Medulla oblongata (tissue), 1 donor: ENCODE results near the gene SAMD4A.

Source experiments
- DNase-seq: peaks from one replicate; pipeline ENCODE4 v3.0.0-alpha.2; 2015; ENCODE audit errors: extremely low spot score

SAMD4A gene

GRCh38 chr14:54631016-54631415, 64.1 kb downstream of the SAMD4A start:
- DNase-seq, result no peak

DNA sequence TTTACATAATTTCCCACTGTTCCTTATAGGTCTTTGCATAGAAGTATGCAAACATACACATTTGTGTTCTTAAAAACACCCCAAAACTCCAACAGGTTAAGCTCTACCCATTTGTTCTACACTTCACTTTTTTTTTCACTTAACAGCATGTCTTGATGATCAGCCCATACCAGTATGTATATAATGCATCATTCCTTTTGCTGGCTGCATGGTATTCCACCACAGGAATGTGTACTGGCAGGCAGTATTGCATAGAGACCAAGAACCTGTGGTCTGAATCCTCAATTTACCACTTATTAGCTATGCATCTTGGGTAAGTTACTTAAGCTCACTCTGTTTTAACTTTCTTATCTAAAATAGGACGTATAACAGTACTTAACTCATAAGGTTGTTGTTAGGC, 65.5 kb downstream of the SAMD4A start:
- no peak for DNase-seq

GRCh38 chr14:54633076-54633475, 66.1 kb downstream of the SAMD4A start:
- no peak for DNase-seq

- no peak for DNase-seq
Measured at GRCh38 chr14:54637270-54638134, 70.6 kb downstream of the SAMD4A start.

- DNase-seq, result no peak
Measured at GRCh38 chr14:54638135-54638446, 71.2 kb downstream of the SAMD4A start.

DNA sequence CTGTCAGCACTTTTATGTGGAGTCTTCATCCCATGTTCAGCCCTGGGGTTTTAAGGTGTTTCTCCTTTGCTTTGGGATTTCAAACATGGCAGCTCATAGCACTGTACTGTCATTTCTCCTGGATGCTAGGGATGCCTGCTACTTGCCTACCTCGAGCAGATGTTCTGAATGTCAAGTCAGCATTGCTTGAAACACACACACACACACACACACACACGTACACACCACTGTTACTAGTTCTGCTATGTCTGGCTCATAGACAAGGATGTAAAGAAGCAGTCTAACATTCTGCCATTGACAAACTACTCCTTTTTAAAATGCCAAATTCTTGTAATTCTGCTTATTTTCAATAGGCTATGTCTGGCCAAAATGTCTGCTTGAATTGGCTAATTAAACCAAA, 72.7 kb downstream of the SAMD4A start:
- no peak for DNase-seq

GRCh38 chr14:54640506-54640905, 73.6 kb downstream of the SAMD4A start:
- DNase-seq, result peak; percentile 57

DNA sequence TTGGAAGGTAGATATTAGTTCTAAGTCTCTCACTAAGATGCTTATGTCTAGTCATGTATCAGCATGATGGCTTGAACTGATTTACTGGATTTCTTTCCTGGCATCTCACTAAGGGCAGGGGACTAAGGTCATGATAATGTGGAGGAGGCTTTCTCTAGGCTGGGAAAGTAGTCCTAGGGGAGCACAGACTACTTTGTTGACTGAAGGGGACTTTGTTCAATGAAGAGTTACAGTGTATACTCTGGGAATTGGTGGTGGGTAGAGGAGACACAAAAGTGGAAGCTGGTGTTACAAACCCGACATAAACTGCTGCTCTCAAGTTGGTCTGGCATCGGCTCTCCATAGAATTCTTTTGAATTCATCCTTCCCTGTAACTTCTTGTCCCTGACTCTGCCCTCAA, 75.2 kb downstream of the SAMD4A start:
- no peak for DNase-seq

DNA sequence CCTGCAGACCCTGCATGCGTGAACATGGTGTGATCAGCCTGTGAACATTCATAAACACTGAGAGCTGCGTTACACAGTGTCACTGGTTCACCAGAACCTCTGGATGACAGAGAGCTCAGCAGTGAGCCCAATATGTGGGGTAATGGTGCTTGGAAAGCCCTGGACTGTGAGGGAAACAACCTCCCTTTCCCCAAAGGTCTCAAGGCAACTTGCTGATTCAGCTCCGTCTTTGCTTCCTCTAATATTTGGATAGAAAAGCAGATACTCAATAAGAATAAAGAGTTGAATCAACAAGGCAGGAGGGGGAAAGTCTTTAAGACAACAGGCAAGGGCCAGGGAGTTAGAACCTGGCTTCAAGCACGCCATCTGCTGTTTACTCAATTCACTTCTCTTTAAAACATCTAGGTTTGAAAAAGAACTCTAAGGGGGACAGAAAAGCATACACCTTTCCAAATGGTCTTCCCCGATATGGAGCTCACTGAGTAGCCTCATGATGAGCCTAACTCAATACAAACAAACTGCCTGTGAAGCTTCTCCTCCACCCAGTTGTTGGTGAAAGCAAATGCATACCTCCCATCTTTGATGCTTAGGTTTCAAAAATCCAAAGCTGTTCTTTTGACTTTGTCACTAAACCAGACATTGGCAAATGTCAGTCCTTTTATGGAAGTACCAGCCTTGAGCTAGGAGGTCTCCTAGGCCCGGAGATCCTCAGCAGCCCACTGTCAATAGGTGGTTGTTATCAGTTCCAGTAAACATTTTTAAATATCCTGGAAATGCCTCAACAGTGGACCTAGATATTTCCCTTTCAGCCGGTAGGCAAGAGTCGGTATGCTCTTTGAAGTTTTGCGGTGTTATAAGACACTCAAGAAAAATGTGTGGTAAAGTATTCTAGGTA, 76.1 kb downstream of the SAMD4A start:
- DNase-seq, result no peak

DNA sequence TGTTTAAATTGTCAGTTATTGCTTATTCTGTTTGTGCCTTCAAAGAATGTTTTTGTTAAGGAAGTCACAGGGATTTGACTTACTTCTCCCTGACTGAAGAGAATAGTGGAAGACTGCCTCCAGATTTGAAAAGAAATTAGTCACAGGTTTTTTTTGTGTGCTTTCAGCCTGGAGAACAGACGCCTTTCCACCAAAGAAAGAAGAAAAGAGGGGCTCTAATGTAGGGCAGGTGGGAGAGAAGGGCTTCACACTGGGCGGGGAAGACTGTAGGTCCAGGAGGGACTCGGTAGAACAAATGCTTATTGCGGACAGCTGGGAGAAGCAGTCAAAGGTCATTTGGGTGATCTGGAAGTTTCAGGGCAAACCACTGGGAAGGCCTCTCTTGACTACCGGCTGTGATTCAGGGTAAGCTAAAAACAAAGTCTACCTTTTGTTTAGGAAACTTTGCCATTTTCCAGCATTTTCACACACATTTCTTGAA, 76.8 kb downstream of the SAMD4A start:
- DNase-seq, result no peak

- no peak for DNase-seq
Measured at GRCh38 chr14:54645639-54646038, 78.7 kb downstream of the SAMD4A start.

- no peak for DNase-seq
Measured at GRCh38 chr14:54646626-54647025, 79.7 kb downstream of the SAMD4A start.

DNA sequence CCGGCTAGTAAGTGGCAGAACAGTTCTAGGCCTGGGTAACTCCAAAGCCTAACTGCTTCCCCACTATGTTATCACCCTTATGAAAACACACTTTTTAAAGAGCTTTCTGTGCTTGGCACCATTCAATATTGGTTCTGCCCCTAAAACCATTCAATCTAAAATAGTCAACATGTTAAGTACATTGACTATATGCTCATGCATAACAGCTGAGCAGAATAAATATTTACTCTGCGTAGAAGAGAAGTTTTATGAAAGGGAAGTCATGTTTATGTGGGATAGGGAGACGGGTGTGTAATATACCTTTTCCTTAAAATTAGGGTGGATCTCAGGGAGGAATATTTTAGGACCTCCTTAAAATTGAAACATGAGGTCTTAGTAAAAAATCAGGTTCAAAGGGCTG, 80.5 kb downstream of the SAMD4A start:
- no peak for DNase-seq

- no peak for DNase-seq
Measured at GRCh38 chr14:54649056-54649455, 82.1 kb downstream of the SAMD4A start.

- peak; percentile 89 for DNase-seq
Measured at GRCh38 chr14:54650331-54650958, 83.5 kb downstream of the SAMD4A start.

DNA sequence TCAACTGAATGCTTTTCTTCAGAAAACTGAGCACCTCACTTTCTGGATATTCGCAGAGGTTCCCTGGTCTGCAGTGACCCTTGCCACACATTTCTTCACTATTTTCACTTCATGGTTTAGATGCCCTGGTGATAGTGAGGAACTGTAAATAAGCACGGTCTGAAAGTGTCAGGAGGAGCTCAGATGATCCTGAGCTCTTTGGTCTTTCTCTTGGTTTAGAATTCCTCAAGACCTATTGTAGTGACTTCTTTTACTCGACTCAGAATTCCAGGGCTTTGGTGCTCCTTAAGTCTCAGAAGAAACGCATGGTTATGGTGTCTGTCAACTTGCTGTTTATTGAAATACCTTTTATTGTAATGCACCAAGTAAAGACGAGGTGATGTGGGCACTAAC, 84.0 kb downstream of the SAMD4A start:
- peak; percentile 64 for DNase-seq

- DNase-seq, result no peak
Measured at GRCh38 chr14:54651649-54652048, 84.7 kb downstream of the SAMD4A start.

DNA sequence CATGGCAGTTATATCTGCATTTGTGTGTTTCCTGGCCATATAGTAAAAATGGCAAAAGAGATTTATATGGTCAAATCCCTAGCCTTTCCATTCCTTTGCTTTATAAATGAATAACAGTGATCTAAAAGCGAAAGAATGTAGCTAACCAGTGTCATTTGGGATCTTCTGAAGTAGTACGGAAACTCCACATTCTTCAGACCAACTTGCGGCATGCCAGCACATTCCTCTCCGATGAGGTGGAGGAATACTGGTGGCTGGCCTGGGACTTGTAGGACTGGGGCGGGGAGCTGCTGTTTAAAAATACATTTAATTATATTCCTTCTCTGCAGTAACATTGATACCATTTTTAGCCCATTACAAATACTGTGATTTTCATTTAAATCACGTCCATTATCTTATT, 85.3 kb downstream of the SAMD4A start:
- DNase-seq, result peak; percentile 51

DNA sequence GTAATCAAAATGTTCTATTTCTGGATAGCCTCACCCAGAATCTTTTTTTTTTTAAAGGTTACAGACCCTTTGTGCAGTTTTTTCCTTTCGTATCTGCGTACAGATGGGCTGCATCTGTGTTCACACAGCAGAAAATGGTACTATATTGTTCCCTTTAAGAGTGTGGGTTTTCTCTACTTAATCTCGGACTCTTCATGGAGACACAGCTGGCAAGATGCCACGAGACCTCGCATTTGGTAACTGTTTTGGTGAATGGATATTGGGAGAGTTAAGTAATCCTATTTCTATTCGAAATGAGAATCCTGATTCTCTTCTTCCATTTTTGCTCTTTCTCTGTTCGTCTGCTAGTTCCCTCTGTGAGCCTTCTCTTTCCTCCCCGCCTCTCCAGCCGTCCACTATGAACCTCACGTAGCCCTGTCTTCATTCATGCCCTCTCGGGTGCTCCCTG, 85.7 kb downstream of the SAMD4A start:
- DNase-seq, result no peak

DNA sequence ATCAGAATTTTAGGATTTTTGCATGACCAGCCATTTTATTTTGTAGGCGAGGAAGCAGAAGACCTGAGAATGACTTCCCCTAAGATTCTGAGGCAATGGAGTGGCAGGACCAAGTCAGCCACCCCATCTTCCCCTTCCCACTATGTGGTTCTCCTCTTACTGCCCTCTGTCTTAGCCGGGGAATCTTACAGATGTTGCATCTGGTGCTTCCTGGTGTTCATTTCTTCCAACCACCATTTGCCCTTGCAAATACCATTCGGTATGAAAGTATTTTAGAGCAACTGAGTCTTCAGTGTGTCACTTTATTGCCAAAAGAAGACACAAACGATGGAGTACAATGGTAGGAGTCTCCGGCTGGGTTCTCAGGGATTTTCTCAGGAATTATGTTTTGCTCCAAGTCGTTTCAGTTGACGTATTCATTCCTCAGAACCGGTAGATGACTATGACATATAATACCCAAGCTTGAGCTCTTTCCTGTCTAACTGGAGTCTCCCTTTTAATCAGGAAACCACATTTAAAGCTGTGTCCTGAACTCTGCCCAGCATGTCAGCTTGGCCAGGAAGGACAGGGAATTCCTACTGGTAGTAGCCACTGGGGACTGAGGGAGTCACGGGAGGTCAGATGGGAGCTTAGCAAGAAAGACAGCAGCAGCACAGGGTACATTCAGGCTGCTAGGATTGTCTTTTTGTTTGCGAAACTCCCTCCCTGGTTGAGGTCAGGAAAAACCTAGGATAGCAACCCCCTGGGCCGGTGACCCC, 87.0 kb downstream of the SAMD4A start:
- DNase-seq, result no peak

DNA sequence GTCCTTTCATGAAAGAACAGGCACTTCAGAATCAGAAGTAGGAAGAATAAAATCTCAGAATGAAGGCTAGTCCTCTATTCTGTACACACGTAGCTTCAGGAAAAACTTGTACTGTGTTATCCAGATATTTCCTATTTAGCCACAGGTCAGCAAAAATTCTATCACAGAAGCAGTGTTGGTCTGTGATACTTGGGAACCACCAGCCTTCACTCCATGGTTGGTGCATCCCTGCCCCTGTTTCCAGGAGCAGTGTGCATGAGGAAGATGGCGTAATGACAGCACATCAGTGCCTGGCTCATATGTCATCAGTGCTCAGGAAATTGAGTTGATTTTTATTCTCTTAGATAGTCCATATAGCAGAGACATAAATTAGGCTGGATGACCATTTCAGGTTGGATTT, 87.7 kb downstream of the SAMD4A start:
- DNase-seq, result no peak

DNA sequence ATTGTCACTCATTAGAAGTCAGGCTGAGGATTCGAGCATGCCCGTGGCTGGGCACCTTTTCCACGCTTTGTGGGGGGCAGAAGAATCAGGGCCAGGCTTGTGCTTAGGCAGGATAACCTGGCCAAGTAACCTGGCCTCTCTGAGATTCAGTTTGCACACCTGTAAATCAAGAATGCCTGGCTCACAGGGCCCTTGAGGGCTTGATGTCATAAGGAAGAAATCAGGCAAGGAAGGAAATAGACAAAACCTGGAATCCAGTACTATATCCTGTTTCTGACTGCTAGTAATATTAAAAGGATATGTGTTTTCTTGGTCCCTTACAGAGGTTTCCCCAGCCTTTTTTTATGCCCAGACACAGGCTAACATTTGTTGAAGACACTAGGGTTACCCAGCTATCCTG, 91.9 kb downstream of the SAMD4A start:
- no peak for DNase-seq
